Vagina (tissue), 2 donors: Measurements from ENCODE around the gene ABCG2.

Source experiments
- CTCF ChIP-seq, 3 experiments: fragments of 450-650 bp in 2 of 3; fragments of 200-600 bp in 1 of 3; sonication (generic) in 1 of 3; IDR thresholded peaks; one replicate each; pipeline ENCODE4 v1.5.1; 2017 to 2019; ENCODE audit warnings: antibody characterized with exemption in 3 of 3, mild to moderate bottlenecking in 2 of 3, moderate library complexity in 2 of 3
- POLR2AphosphoS5 ChIP-seq, 2 donors: sonication (generic); formaldehyde crosslinking; IDR thresholded peaks; one replicate each; pipeline ENCODE4 v1.9.0; 2017; ENCODE audit warnings: antibody characterized with exemption in 2 of 2, mild to moderate bottlenecking in 2 of 2, low read depth in 1 of 2; ENCODE audit not compliant: insufficient read depth in 1 of 2

- TF ChIP-seq CTCF (IDR thresholded peaks at IDR 0.05) (no peak), POLR2AphosphoS5 (IDR thresholded peaks at IDR 0.05; ENCODE audit: insufficient read depth in 1 of 2, low read depth in 1 of 2) (no peak)
Observed at GRCh38 chr4:88059766-88060165, 98.7 kb downstream of the ABCG2 start.
